Testis (tissue), 2 donors: Measurements from ENCODE around the gene SEL1L3.

ENCODE experiments used
- POLR2A ChIP-seq: fragments of 450-650 bp; IDR thresholded peaks from one replicate; pipeline ENCODE4 v1.6.1; 2017; ENCODE audit warnings: antibody characterized with exemption, mild to moderate bottlenecking, moderate library complexity
- TF ChIP-seq, protein P1 (sequence below), 3 experiments: fragments of 450-650 bp in 2 of 3; fragments of 200-600 bp in 1 of 3; sonication (generic) in 1 of 3; IDR thresholded peaks; one replicate each; pipeline ENCODE4 v1.5.1; 2016 to 2019; ENCODE audit warnings: antibody characterized with exemption in 3 of 3, mild to moderate bottlenecking in 2 of 3, moderate library complexity in 1 of 3

DNA sequence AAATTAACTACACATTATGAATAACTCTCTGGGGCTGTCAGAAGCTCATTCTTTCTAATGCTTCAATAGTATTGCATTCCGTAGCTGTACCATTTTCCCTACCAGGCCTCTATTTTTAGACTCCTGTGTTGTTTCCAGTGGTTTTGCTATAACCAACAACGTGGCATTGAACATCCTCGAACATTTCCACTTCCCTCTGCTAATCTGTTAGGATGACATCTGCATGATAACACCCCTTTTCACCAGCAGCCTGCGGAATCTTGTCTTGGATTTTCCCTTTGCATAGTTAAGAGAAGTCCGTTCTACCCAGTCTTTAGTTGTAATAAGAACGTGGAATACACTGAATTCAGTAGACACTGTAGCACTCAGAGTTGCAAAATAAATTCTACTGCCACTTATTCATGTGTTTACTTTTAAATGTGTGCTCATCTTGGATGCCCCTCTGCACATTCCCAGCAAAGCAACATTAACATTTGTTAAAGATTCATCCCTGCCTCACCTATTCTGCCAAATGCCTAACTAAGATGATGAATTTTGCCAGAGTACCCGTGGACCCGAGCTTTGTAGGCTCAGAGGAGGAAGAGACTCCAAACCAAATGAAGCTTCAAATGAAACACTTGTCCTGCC lies 55.6 kb downstream of the SEL1L3 start:
- TF ChIP-seq, protein P1, sequence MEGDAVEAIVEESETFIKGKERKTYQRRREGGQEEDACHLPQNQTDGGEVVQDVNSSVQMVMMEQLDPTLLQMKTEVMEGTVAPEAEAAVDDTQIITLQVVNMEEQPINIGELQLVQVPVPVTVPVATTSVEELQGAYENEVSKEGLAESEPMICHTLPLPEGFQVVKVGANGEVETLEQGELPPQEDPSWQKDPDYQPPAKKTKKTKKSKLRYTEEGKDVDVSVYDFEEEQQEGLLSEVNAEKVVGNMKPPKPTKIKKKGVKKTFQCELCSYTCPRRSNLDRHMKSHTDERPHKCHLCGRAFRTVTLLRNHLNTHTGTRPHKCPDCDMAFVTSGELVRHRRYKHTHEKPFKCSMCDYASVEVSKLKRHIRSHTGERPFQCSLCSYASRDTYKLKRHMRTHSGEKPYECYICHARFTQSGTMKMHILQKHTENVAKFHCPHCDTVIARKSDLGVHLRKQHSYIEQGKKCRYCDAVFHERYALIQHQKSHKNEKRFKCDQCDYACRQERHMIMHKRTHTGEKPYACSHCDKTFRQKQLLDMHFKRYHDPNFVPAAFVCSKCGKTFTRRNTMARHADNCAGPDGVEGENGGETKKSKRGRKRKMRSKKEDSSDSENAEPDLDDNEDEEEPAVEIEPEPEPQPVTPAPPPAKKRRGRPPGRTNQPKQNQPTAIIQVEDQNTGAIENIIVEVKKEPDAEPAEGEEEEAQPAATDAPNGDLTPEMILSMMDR (IDR thresholded peaks at IDR 0.05) = no peak
- TF ChIP-seq POLR2A = no peak
